Head of caudate nucleus (tissue), 42 donors: ENCODE results near the gene DHODH.
"Not testable (repeated sequence)": the region's sequence is repeated elsewhere in the genome, so short reads cannot be mapped to it uniquely, and the experiment has no call there.

Source experiments
- DNase-seq, 42 donors: peaks; one replicate each; pipeline versions ENCODE4 v3.0.0 to v3.0.0-alpha.2; 2020 to 2021; ENCODE audit warnings: mixed read lengths in 7 of 42
- intact Hi-C: fragments of 100-400 bp; cut with DNase I; formaldehyde crosslinking; loops from one replicate; pipeline ENCODE4 v1.15.0; 2022

The DHODH gene

DNA sequence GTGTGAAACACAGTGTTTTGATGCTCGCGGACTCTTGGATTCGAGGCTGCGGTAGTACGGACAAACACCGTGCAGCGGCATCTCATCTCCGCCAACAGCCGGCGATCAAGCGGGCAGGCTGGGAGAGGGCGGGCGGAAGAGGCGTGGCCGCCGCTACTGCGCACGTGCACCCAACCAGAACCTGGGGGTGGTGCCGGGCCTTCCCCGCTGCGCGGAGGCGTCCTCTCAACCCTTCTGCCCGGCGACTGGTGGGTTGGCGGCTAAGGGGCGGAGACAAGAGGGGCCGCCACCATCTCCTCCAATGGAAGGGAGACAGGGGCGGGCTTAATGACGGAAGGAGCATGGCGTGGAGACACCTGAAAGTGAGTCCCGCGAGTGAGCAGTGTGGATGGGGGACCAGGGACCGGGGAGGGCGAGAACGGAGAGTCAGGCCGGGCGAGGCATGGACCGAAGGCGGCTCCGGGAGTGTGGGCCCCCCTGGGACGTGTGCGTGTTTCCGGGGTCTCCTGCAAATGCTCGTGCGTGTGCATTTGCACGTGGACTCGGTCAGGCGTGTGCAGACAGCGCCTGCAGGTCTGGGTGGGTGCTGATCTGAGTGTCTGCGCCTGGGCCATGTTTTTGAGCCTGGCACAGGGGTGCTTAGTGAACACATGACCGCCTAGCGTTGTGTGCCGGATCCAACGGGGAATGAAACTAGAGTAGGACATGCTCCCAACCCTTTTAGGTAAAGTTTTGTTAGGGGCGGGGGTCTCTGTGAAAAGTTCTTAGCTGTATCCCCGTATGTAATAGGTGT lies at the start of gene DHODH:
Gene DHODH, plus strand, starts transcription at position 321 of the 793 bp plus-strand sequence. Its CDS starts 21 bp downstream, at position 342.
- peak; percentile 94 to 99 (median 98) for DNase-seq
- intact Hi-C loops = loop anchor here (2.0 kb wide), 1 partner anchor 84 kb away; the partner anchor contains the start of genes DHX38 and TXNL4B

DNA sequence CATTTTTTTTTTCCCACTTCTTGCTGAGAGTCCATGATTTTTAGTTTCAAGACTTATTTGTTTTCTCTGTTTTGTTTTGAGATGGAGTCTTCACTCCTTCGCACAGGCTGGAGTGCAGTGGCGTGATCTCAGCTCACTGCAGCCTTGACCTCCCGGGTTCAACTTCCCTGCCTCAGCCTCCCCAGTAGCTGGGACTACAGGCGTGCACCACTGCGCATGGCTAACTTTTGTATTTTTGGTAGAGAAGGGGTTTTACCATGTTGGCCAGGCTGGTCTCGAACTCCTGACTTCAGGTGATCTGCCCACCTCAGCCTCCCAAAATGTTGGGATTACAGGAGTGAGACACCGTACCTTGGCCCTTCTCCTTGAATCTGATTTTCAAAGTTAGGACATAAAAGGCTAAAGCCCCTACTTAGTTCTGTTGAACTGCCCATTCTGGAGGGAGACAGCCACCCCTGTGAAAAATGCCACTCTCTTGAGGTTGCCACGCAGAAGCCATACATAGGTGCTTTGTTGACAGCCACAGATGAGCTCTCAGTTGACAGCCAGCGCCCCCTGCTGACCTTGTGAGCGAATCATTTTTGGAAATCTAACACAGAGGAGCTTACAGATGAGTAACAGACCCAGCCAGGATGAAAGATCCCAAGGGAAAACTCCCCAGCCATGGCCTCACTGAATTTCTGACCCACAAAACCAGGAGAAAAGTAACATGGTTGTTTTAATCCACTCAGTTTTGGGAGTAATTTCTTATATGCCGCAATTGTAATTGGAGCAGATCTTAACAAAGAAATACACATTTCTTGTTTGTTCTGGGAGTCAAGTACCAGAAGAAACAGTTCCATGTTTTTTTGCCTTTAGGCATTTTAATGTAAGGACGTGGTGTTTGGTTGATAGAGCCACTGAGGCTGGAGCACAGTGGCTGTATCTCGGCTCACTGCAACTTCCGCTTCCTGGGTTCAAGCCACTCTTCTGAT lies 47.2 kb upstream of the DHODH start:
- intact Hi-C loops = no loop called here
- DNase-seq = peak; percentile 70 to 97 (median 92)

DNA sequence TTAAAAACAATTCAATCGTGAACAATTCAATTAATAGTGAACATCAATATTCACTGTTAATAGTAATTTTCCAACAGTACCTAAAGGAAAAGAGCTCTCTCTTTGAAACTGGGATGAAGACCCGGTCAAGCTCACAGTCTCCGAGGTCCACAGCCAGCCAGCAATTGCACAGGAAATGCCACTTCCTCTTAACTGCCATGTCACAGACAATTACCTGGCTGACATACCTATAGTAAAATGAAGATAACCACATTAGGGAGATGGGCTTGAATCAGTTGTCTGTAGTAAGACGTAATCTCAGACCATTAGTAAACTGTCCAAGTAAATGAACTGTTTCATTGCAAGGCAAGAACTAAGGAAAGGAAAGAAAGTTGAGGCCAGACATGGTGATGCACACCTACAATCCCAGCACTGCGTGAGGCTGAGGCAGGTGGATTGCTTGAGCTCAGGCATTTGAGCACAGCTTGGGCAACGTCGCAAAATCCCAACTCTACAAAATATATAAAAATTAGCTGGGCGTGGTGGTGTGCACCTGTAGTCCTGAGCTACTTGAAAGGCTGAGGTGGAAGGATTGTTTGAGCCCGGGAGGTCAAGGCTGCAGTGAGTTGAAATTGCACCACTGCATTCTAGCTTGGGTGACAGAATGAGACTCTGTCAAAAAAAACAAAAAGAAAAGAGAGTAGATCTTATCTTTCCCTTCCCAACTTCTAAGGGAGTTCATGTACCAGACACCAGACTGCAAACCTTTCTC lies 45.2 kb upstream of the DHODH start:
- intact Hi-C loops = no loop called here
- no peak for DNase-seq

DNA sequence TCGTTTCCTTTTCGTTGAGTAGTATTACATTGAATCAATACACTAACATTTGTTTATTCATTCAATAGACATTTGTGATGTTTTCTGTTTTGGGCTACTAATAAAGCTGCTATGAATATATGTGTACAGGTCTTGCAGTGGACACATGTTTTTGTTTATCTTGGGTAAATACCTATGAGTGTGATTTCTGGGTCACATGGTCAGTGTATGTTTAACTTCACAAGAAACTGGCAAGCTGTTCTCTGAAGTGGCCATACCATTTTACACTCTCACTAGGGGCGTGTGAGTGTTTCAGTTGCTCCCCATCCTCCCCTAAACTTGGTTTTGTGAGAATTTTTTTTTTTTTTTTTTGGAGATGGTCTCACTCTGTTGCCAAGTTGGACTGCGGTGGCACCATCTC lies 43.3 kb upstream of the DHODH start:
- intact Hi-C loops = no loop called here
- DNase-seq = no peak

DNA sequence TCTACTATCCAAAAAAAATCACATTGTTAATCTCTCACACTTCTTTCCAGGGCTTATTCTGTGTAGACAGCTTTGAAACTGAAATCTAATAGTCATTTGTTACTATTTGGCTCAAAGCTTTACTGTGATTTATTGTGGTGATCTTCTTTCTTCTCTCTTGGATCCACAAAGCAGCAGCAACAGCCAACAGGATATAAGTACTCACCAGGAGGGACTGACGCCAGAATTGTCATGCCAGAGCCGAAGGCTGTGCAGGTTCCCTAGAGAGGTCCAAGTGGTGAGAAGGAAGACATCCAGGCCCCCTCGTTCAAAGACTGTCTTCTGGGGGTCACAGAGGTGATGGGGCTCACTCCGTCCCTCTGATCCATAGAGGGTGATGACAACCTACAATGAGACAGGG lies 41.6 kb upstream of the DHODH start:
- DNase-seq = no peak
- intact Hi-C loops = no loop called here

DNA sequence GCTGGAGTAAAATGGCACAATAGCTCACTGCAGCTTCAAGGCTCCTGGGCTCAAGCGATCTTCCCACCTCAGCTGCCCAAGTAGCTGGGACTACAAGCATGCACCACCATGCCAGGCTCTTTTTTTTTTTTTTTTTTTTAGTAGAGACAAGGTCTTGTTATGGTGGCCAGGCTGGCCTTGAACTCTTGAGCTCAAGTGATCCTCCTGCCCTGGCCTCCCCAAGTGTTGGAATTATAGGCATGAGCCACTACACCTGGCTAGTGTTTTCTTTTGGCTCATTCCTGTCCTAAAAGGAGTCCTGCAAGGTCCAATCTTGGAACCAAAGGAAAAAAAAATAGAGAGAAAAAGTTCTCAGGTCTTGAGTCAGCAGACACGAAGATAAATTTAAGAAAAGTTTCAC lies 39.2 kb upstream of the DHODH start:
- no peak for DNase-seq
- intact Hi-C loops = no loop called here

DNA sequence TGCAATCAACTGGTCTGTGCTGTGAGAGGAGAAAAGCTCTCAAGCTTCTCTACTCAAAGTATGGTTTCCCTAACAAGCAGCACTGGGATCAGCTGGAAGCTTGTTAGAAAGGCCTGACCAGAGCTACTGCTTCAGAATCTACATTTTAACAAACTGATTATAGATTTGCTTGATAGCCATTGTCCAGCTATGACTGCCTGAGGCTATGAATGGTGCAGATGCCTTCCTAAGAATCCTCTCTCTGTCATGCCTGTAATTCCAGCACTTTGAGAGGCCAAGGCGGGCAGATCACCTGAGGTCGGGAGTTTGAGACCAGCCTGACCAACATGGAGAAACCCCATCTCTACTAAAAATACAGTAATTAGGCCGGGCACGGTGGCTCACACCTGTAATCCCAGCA lies 37.0 kb upstream of the DHODH start:
- DNase-seq = no peak
- intact Hi-C loops = no loop called here

DNA sequence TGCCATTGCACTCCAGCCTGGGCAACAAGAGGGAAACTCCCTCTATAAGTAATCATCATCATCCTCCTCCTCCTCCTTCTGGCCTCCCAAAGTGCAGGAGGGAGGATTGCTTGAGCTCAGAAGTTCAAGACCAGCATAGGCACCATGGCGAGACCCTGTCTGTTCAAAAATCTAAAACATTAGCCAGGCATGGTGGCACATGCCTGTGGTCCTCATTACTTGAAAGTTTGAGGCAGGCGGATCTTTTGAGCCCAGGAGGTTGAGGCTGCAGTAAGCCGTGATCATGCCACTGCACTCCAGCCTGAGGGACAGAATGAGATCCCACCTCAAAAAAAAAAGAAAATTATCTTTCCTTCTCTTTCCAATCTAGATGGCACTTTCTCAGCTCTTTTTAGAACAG lies 36.2 kb upstream of the DHODH start:
- no peak for DNase-seq
- intact Hi-C loops = no loop called here

DNA sequence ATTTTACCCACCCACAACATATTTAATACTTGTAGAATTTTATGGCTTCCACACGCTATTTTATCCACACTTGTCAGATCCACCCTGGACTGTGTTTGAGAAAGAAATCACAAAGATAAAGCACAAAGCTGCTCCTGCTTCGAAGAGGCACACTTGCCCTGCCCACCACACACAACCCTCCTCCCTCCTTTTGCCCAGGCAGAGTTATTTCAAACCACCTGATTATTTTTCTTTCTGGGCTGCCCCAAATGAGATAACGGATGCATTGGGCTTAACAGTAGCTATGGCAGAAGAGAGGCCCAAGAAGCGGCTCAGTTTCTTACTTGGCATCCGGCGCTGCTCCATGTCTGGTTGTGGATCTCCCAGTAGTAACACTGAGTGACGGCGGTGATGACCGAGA lies 35.5 kb upstream of the DHODH start:
- no peak for DNase-seq
- intact Hi-C loops = no loop called here

DNA sequence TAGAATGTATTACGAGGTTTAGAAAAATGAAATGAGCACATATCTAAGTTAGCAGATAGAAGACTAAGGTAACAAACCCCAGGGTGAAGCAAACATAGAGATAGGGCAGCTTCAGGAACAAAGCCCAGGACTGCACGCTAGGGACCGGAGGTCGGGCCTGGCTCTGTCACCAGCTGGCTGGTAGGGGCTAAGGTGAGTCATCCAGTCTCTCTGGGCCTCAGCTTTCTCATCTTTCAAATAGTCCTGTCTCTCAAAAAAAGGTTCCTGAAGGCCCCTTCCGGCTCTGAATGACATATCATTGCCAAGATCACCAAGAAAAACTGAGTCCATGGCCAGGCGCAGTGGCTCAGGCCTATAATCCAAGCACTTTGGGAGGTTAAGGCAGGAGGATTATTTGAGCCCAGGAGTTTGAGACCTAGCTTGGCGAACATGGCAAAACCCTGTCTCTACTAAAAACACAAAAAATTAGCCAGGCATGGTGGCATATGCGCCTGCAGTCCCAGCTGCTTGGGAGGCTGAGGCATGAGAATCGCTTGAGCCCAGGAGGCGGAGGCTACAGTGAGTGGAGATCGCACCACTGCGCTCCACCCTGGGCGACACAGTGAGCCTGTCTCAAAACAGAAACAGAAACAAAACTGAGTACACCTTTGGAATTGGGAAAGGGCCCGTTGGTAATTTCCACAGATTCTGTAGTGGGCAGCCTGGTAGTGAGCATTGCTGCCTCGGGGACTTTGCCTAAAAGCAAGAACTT lies 34.3 kb upstream of the DHODH start:
- no peak for DNase-seq
- intact Hi-C loops = no loop called here

DNA sequence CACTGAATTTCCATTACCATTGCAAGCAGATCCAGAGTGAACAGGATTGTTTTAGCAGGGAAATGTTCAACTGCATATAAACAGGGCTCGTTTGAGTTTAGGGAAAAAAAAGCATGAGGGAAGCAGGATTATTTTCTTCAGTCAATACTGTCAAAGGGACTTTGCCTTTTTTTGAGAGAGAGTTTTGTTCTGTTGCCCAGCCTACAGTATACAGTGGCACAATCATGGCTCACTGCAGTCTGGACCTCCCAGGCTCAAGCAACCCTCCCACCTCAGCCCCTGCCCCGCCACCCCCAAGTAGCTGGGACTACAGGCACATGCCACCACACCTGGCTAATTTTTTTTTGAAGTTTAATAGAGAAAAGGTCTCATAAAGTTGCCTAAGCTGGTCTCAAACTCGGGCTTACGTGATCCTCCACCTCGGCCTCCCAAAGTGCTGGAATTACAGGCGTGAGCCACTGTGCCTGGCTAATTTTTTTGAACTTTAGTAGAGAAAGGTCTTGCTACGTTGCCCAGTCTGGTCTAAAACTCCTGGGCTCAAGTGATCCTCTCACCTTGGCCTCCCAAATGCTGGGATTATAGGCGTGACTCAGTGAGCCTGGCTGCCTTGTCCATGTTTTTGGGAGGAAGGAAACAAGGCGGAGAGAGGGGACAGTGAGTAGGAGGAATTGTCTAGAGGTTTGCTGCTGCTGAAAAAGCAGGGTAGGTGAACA lies 23.1 kb upstream of the DHODH start:
- no peak for DNase-seq
- intact Hi-C loops = no loop called here

DNA sequence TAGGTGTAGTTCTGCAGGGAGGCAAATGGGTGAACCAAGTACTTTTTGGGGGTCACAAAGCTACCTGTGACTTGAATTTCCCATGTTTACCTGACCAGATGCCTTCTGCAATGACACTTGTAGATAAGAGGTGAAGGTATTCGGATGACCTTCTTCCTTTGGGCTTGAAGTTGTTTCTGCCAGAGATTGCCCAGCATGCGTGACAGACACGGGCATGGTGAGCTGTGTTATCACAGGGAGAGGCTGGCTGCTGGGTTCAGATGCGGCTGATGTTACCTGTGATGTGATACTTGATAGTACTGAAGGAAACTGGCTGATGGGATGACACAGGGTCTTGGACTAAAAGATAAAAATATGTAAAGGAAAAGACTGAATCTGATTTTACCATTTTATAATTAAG lies 22.4 kb upstream of the DHODH start:
- intact Hi-C loops = no loop called here
- no peak for DNase-seq

DNA sequence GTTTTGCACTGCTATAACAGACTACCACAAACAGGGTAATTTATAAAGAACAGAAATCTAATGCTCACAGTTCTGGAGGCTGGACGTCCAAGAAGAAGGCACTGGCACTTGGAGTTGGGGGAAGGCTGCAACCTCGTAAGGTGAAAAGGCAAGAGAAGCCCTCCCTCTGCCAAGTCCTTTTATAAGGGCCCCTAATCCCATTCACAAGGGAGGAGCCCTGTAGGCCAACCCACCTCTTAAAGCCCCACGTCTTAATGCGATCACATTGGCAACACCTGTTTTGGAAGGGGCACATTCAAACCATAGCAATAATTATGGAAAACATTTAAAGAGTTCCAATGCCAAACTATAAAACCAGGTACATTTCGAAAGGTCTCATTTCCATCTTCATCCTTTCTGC lies 13.5 kb upstream of the DHODH start:
- intact Hi-C loops = no loop called here
- DNase-seq = no peak

DNA sequence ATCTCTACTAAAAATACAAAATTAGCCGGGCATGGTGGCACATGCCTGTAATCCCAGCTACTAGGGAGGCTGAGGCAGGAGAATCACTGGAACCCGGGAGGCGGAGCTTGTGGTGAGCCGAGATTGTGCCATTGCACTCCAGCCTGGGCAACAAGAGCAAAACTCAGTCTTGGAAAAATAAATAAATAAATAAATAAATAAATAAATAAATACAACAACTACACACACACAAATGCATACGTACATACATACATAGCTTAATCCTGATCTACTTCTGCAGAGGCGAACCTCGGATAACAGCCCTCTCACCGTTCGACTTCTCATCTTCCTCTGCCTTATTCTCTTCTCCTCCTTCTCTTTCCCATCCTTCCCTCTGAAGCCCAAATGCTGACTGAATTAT lies 11.0 kb upstream of the DHODH start:
- intact Hi-C loops = not testable (repeated sequence)

DNA sequence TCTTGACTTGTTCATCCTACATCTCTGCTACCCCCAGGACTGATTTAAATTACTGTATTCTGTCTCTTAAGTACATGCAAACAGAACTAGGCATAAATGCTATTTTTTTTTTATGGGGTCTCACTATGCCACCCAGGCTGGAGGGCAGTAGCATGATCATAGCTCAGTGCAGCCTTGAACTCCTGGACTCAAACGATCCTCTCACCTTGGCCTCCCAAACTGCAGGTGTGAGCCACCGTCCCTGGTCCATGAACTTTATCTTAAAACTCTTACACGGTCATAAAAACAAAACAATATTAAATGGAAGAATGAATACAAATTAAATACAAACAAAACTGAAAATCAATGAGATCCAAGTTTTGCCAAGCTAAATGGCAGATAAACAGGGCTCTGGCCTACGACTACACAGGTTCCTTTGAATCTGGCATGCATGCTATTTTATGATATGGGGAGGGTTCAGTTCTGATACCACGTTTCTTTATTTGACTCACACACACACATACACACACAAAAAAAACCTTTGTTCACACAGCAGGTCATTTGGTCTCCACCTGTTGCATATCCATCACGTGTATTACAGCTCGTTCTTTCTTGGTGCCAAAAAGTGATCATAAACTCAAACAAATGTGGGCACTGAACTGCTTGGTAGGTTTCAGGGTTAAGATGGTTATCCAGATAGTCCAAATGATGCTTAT lies 7.2 kb upstream of the DHODH start:
- intact Hi-C loops = no loop called here
- no peak for DNase-seq

More for the DNA sequence above, 11.0 kb upstream of the DHODH start:
- not testable (repeated sequence) for DNase-seq

DNA sequence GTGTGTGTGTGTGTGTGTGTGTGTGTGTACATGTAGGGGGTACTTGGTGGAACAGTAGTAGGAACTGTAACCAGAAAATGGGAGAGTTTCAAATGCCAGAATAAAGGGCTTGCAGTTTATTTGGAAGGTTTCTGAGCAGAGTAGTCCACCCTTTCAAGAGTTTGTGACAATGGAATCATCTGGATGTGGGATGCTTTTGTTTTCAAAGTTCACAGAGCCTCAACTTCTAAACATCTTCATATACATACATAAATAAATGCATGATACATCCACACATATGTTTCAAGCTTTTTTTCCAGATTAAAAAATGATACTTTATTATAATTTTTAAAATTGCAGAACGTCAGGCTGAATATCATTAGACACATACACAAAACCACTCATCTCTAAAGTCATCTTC lies 5.9 kb upstream of the DHODH start:
- no peak for DNase-seq
- intact Hi-C loops = no loop called here

DNA sequence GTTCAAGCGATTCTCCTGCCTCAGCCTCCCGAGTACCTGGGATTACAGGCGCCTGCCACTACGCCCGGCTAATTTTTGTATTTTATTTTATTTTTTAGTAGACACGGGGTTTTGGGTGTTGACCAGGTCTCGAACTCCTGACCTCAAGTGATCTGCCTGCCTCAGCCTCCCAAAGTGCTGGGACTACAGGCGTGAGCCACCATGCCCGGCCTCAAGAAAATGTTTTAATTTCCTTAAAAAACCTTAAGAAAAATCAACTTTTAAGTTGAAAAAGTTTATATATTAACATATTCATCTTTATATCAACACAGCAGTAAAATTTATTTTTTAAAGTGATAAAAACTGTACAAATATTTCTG lies 500 bp upstream of the DHODH start:
- not testable (repeated sequence) for DNase-seq
- intact Hi-C loops = loop anchor here (2.0 kb wide), 1 partner anchor 85 kb away; the partner anchor contains the start of genes DHX38 and TXNL4B
